C4-2B (cell line): ENCODE data around the gene LRRC46.

Source experiments
- CTCF ChIP-seq: fragments of 450-650 bp; conservative IDR thresholded peaks from 2 replicates; pipeline ENCODE4 v1.5.1; 2017; ENCODE audit warnings: mild to moderate bottlenecking
- ZFX ChIP-seq: fragments of 450-650 bp; IDR thresholded peaks from 2 replicates; pipeline ENCODE4 v1.6.1; 2017

GRCh38 chr17:47839071-47839470 is 7.6 kb downstream of the LRRC46 start:
- no peak for TF ChIP-seq CTCF
- TF ChIP-seq ZFX = no peak
